Spinal cord (tissue), 10 donors: Measurements from ENCODE around the gene RRAS. TPM values are rescaled to one million over a fixed set of nuclear protein-coding genes. Genes with fewer than 3 reads are reported as not detected.
A peak's percentile ranks its signal among the peaks of the same experiment; 100 is the strongest.
"Not testable (repeated sequence)": the region's sequence is repeated elsewhere in the genome, so short reads cannot be mapped to it uniquely, and the experiment has no call there.

Experiments used
- DNase-seq, 6 donors: peaks; one replicate each; pipeline versions ENCODE4 v3.0.0 to v3.0.0-alpha.2; 2013 to 2015; ENCODE audit warnings: low spot score in 6 of 6, low read depth in 4 of 6
- H3K27ac ChIP-seq: one replicate; pipeline ENCODE4 v1.5.1; 2013; ENCODE audit warnings: low read depth, low read length, control low read depth
- H3K27me3 ChIP-seq: one replicate; pipeline ENCODE4 v1.6.1; 2013; ENCODE audit warnings: low read length; ENCODE audit not compliant: control insufficient read depth, insufficient read depth
- H3K36me3 ChIP-seq: one replicate; pipeline ENCODE4 v1.6.1; 2013; ENCODE audit warnings: low read length; ENCODE audit not compliant: control insufficient read depth, insufficient read depth
- H3K4me1 ChIP-seq: one replicate; pipeline ENCODE4 v1.6.1; 2013; ENCODE audit warnings: low read length; ENCODE audit not compliant: control insufficient read depth, insufficient read depth
- H3K4me3 ChIP-seq: one replicate; pipeline ENCODE4 v1.5.1; 2013; ENCODE audit warnings: low read depth, low read length, control low read depth
- H3K9me3 ChIP-seq: one replicate; pipeline ENCODE4 v1.6.1; 2013; ENCODE audit warnings: low read length; ENCODE audit not compliant: control insufficient read depth, insufficient read depth
- WGBS: methylation state at CpG from one replicate; pipeline ENCODE4 v1.1.5; 2013; ENCODE audit warnings: missing lambda C conversion rate; ENCODE audit not compliant: insufficient coverage; 5-methylcytosine and 5-hydroxymethylcytosine counted together
- polyA plus RNA-seq, 2 donors: library from polyadenylated mRNA; unstranded; fragments of 120-200 nt; gene quantifications; one replicate each; pipeline ENCODE4 v1.2.1, GENCODE V29; 2013; ENCODE audit not compliant: insufficient read length in 2 of 2
- total RNA-seq, 2 donors: library from RNA; depleted of rRNA in 1 of 2; stranded (reverse); fragments of 120-200 nt in 1 of 2; fragments of >200 nt in 1 of 2; gene quantifications; one replicate each; pipeline versions ENCODE4 v1.2.3 to v1.2.4, GENCODE V29; 2013 to 2014
- donor health status: healthy.

RRAS gene
- total and polyA plus RNA-seq, 4 donors = 4.7 to 16.7 (median 15.0) TPM

- WGBS = 48% methylated on average over 30 of the region's 30 CpGs
- no peak for DNase-seq
- peaks cover 53% of the 10 kb centered on the region for H3K4me1 ChIP-seq
- H3K36me3 ChIP-seq = peaks cover 2% of the 10 kb centered on the region
- no peaks in the 10 kb centered on the region for H3K9me3 ChIP-seq
- H3K27ac ChIP-seq = no peak overlapping the region
- H3K4me3 ChIP-seq = no peak overlapping the region
- H3K27me3 ChIP-seq = peaks cover 2% of the 10 kb centered on the region
Measured at GRCh38 chr19:49636233-49636932, 3.6 kb downstream of the RRAS start.

GRCh38 chr19:49635530-49636232 is 4.3 kb downstream of the RRAS start:
- Histone ChIP-seq H3K27me3 (peaks cover 2% of the 10 kb centered on the region), H3K4me3 (no peak overlapping the region), H3K27ac (no peak overlapping the region), H3K9me3 (no peaks in the 10 kb centered on the region), H3K4me1 (peaks cover 52% of the 10 kb centered on the region), H3K36me3 (peaks cover 2% of the 10 kb centered on the region)
- 30% methylated on average over 24 of the region's 24 CpGs for WGBS
- no peak for DNase-seq

GRCh38 chr19:49633273-49633672 is 6.7 kb downstream of the RRAS start:
- not testable (repeated sequence) for H3K27me3 ChIP-seq, H3K36me3 ChIP-seq, H3K9me3 ChIP-seq, H3K27ac ChIP-seq, H3K4me3 ChIP-seq, DNase-seq
- peaks cover 39% of the 10 kb centered on the region for H3K4me1 ChIP-seq
- 92% methylated on average over 7 of the region's 9 CpGs for WGBS

- DNase-seq = no peak
- Histone ChIP-seq H3K4me1 (peaks cover 35% of the 10 kb centered on the region), H3K36me3 (peaks cover 8% of the 10 kb centered on the region), H3K27ac (no peak overlapping the region), H3K9me3 (no peaks in the 10 kb centered on the region), H3K27me3 (no peaks in the 10 kb centered on the region), H3K4me3 (no peak overlapping the region)
- 100% methylated on average over 1 of the region's 5 CpGs for WGBS
Measured at GRCh38 chr19:49632576-49632975, 7.4 kb downstream of the RRAS start.

- Histone ChIP-seq H3K36me3 (peaks cover 12% of the 10 kb centered on the region), H3K9me3 (no peaks in the 10 kb centered on the region), H3K27ac (no peak overlapping the region), H3K4me1 (peaks cover 31% of the 10 kb centered on the region), H3K27me3 (no peaks in the 10 kb centered on the region), H3K4me3 (no peak overlapping the region)
- WGBS = 84% methylated on average over 14 of the region's 19 CpGs
- no peak for DNase-seq
Measured at GRCh38 chr19:49631610-49632192, 8.2 kb downstream of the RRAS start.

- H3K27ac ChIP-seq = no peak overlapping the region
- H3K4me3 ChIP-seq = no peak overlapping the region
- WGBS = 28% methylated on average over 3 of the region's 9 CpGs
- peak in 1 of 6 donors; percentile 51 for DNase-seq
- H3K27me3 ChIP-seq = no peaks in the 10 kb centered on the region
- H3K36me3 ChIP-seq = peaks cover 17% of the 10 kb centered on the region
- peaks cover 25% of the 10 kb centered on the region for H3K4me1 ChIP-seq
- no peaks in the 10 kb centered on the region for H3K9me3 ChIP-seq
Measured at GRCh38 chr19:49631014-49631588, 8.8 kb downstream of the RRAS start.

GRCh38 chr19:49629659-49630058 is 10.3 kb downstream of the RRAS start:
- H3K36me3 ChIP-seq = peaks cover 32% of the 10 kb centered on the region
- no CpG with 5 or more reads among the region's 9 CpGs for WGBS
- no peak for DNase-seq
- peaks cover 17% of the 10 kb centered on the region for H3K4me1 ChIP-seq
- no peak overlapping the region for H3K4me3 ChIP-seq
- H3K9me3 ChIP-seq = no peaks in the 10 kb centered on the region
- H3K27ac ChIP-seq = no peak overlapping the region
- no peaks in the 10 kb centered on the region for H3K27me3 ChIP-seq

- peaks cover 13% of the 10 kb centered on the region for H3K4me1 ChIP-seq
- no peak overlapping the region for H3K27ac ChIP-seq
- DNase-seq = no peak
- no peaks in the 10 kb centered on the region for H3K27me3 ChIP-seq
- peaks cover 57% of the 10 kb centered on the region for H3K36me3 ChIP-seq
- H3K9me3 ChIP-seq = no peaks in the 10 kb centered on the region
- H3K4me3 ChIP-seq = no peak overlapping the region
- 70% methylated on average over 4 of the region's 11 CpGs for WGBS
Measured at GRCh38 chr19:49626226-49626625, 13.7 kb downstream of the RRAS start.

GRCh38 chr19:49624967-49625910 is 14.7 kb downstream of the RRAS start:
- Histone ChIP-seq H3K27ac (no peak overlapping the region), H3K4me1 (peaks cover 4% of the 10 kb centered on the region), H3K27me3 (no peaks in the 10 kb centered on the region), H3K36me3 (peaks cover 66% of the 10 kb centered on the region), H3K9me3 (no peaks in the 10 kb centered on the region), H3K4me3 (no peak overlapping the region)
- 89% methylated on average over 15 of the region's 27 CpGs for WGBS
- no peak for DNase-seq
